ENCODE data around the gene MRPS2. TPM values are rescaled to one million over a fixed set of nuclear protein-coding genes. Genes with fewer than 3 reads are reported as not detected.

MRPS2 gene
- total RNA-seq, 3 donors from 2014 or later (not counting 1 experiment from before 2014, with no cell fraction given): 15.6 to 26.7 (median 24.7) TPM

DNA sequence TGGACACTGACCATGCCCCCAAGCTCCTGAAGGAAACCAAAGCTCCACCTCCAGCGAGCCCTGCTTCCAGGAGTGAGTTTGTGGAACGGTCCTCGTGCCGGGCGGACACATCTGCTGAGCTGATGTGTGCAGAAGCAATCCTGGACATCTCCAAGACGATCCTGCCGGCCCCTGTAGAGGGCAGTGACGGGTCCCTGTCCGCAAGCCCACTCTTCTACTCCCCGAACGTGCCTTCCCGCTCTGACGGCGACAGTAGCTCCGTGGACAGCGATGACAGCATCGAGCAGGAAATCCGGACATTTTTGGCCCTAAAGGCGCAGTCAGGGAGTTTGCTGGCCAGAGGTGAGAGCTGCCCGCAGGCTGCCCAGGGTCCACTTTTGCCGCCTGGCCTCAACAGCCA, 14.7 kb upstream of the MRPS2 start:
- peaks cover 0 to under 1% of the 10 kb centered on the region in 2 donors for H3K4me1 Mint-ChIP-seq
- H3K36me3 ChIP-seq (ENCODE audit: control insufficient read depth, insufficient read depth, low read length): peaks cover 5% of the 10 kb centered on the region
- WGBS (ENCODE audit: insufficient coverage): 93% methylated on average over 21 of the region's 21 CpGs
- peaks cover 12% of the 10 kb centered on the region for H3K4me1 ChIP-seq (ENCODE audit: control insufficient read depth, insufficient read depth, low read length)
- H3K9me3 ChIP-seq (ENCODE audit: control insufficient read depth, insufficient read depth, low read length): no peaks in the 10 kb centered on the region
- no peaks in the 10 kb centered on the region for H3K27me3 Mint-ChIP-seq (ENCODE audit: low read depth in 2 of 2)
- H3K27ac ChIP-seq (ENCODE audit: low read length): no peak overlapping the region
- H3K4me3 Mint-ChIP-seq: no peak overlapping the region
- no peaks in the 10 kb centered on the region for H3K36me3 Mint-ChIP-seq
- H3K27me3 ChIP-seq (ENCODE audit: control insufficient read depth, insufficient read depth, low read length): no peaks in the 10 kb centered on the region
- no peak for TF ChIP-seq CTCF (IDR thresholded peaks at IDR 0.05)
- intact Hi-C loops (cut with micrococcal nuclease): no loop called here
- no peak overlapping the region for H3K27ac Mint-ChIP-seq
- ATAC-seq (no peak), DNase-seq (no peak)
- no peaks in the 10 kb centered on the region for H3K9me3 Mint-ChIP-seq
- H3K4me3 ChIP-seq (ENCODE audit: low read length): no peak overlapping the region

DNA sequence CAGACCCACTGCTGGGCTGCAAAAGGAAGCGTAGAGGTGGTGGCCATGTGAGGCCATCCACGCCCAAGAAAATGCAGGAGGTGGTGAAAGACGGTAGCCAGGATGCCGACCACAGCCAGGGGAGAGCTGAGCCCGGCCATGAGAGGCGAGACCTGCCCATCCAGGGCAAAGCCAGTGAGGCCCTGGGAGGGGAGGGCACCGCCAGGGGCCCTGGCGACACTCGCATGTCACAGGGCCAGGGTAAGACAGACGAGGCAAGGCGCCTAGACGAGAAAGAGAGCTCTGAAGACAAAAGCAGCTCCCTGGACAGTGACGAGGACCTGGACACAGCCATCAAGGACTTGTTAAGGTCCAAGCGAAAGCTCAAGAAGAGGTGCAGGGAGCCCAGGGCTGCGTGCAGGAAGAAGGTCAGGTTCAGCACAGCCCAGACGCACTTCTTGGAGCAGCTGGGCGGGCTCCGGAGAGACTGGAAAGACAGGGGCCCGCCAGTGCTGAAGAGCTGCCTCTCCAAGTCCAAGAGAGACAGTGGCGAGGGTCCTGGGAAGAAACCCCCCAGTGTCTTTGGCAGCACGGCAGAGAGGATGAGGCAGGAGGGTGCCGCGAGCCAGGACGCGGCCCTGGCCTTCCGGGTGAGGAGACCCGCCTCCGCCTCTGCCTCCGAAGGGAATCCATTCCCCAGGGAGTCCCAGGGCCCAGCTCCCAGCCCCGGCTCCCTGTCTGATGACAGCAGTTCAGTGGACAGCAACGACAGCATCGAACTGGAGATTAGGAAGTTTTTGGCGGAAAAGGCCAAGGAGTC, 14.0 kb upstream of the MRPS2 start:
- intact Hi-C loops (cut with micrococcal nuclease): no loop called here
- no peaks in the 10 kb centered on the region for H3K9me3 Mint-ChIP-seq
- H3K36me3 ChIP-seq (ENCODE audit: control insufficient read depth, insufficient read depth, low read length): peaks cover 5% of the 10 kb centered on the region
- no peak for ATAC-seq
- no peaks in the 10 kb centered on the region for H3K4me1 Mint-ChIP-seq
- no peaks in the 10 kb centered on the region for H3K36me3 Mint-ChIP-seq
- no peak for TF ChIP-seq CTCF (IDR thresholded peaks at IDR 0.05)
- DNase-seq: no peak
- no peaks in the 10 kb centered on the region for H3K27me3 ChIP-seq (ENCODE audit: control insufficient read depth, insufficient read depth, low read length)
- H3K27ac ChIP-seq (ENCODE audit: low read length): no peak overlapping the region
- no peak overlapping the region for H3K27ac Mint-ChIP-seq
- WGBS (ENCODE audit: insufficient coverage): 91% methylated on average over 33 of the region's 33 CpGs
- H3K4me3 ChIP-seq (ENCODE audit: low read length): no peak overlapping the region
- no peaks in the 10 kb centered on the region for H3K27me3 Mint-ChIP-seq (ENCODE audit: low read depth in 2 of 2)
- H3K4me1 ChIP-seq (ENCODE audit: control insufficient read depth, insufficient read depth, low read length): peaks cover 6% of the 10 kb centered on the region
- no peak overlapping the region for H3K4me3 Mint-ChIP-seq
- no peaks in the 10 kb centered on the region for H3K9me3 ChIP-seq (ENCODE audit: control insufficient read depth, insufficient read depth, low read length)

DNA sequence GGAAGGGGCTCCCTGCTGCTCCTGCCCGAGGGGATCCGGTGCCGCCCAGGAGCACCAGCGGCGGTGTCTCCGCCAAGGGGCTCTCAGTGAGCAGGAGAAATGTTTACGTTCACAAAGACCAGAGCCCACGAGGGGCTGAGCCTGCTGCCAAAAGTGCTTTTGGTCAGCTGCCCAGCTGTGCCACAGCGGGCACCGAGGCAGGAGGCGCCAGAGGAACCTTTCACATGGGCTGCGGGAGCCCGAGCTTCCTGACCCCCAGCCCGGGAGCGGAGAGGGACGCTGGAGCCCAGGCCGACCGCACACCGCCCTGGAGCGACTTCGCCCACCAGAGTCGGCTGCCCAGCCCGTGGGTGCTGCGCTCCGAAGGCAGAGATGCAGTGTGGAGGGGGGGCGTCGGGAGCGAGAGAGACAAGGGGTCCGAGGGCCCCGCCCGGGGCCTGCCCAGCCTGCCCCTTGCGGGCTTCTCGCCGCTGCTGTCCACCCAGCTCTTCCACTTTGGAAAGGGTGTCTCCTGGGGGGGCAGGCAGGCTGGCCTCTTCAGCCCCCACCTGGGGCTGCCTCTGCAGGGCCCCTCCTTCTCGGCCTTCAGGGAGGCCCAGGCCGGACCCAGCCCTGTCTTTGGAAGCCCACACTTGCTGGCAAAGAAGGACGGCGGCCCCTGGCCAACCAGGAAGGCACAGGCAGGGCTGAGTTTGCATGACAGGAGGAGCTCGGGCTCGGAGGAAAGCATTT, 13.0 kb upstream of the MRPS2 start:
- Mint-ChIP-seq H3K36me3 (no peaks in the 10 kb centered on the region), H3K27me3 (ENCODE audit: low read depth in 2 of 2) (no peaks in the 10 kb centered on the region), H3K4me1 (no peaks in the 10 kb centered on the region), H3K27ac (no peak overlapping the region), H3K4me3 (no peak overlapping the region), H3K9me3 (no peaks in the 10 kb centered on the region)
- intact Hi-C loops (cut with micrococcal nuclease): no loop called here
- H3K27ac ChIP-seq (ENCODE audit: low read length): no peak overlapping the region
- 95% methylated on average over 40 of the region's 40 CpGs for WGBS (ENCODE audit: insufficient coverage)
- no peak for TF ChIP-seq CTCF (IDR thresholded peaks at IDR 0.05)
- H3K4me3 ChIP-seq (ENCODE audit: low read length): no peak overlapping the region
- no peak for ATAC-seq
- no peaks in the 10 kb centered on the region for H3K4me1 ChIP-seq (ENCODE audit: control insufficient read depth, insufficient read depth, low read length)
- H3K9me3 ChIP-seq (ENCODE audit: control insufficient read depth, insufficient read depth, low read length): no peaks in the 10 kb centered on the region
- DNase-seq: no peak
- H3K36me3 ChIP-seq (ENCODE audit: control insufficient read depth, insufficient read depth, low read length): peaks cover 5% of the 10 kb centered on the region
- H3K27me3 ChIP-seq (ENCODE audit: control insufficient read depth, insufficient read depth, low read length): no peaks in the 10 kb centered on the region

Data from natural killer cell (primary cell).